ENCODE data around the gene SLC48A1. TPM values are rescaled to one million over a fixed set of nuclear protein-coding genes. Genes with fewer than 3 reads are reported as not detected.

The SLC48A1 gene
- total RNA-seq = 7.3 and 10.3 TPM in 2 replicates

DNA sequence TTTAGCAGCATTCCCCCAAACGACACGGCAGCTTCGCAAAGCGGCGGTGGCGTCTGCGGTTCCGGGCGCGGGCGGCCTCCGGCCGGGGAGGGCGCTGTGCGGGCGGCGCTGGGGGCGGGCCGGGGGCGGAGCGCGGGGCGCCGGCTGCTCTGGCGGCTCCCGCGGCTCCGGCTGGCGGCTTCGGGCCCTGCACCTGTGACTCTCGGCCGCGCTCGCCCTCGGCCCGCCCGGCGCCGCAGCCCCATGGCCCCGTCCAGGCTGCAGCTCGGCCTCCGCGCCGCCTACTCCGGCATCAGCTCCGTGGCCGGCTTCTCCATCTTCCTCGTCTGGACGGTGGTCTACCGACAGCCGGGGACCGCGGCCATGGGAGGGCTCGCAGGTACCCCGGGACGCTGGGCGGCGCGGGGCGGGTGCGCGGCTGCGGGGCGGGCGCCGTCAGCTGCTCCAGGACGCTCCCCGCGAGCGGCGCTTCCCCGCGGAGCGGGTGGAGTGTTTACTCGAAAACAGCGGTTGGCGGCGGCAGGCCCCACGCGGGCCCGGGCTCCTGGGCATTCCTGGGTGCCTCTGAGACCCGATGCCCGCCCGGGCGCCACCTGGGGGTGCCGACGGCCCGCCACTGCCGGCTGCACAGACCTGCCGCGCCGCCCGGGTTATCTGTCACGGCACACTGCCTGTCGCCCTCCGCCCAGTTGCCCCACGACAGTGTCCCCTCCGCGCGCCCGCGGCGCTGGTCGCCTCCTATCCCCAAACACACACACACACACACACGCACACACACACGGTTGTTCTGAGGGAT is at the start of gene SLC48A1:
Gene SLC48A1, plus strand, starts transcription at position 177 of the 796 bp plus-strand sequence. Its CDS starts 67 bp downstream, at position 244.
- Histone ChIP-seq H3K36me3 (ENCODE audit: control insufficient read depth, insufficient read depth, low read length) (no peaks in the 10 kb centered on the region), H3K4me3 (ENCODE audit: low read depth, low read length) (peak within 1 kb of the TSS; percentile 55), H3K27me3 (ENCODE audit: control insufficient read depth, insufficient read depth, low read length) (no peaks in the 10 kb centered on the region)
- peak; percentile 43 for TF ChIP-seq CTCF (IDR thresholded peaks at IDR 0.05; ENCODE audit: insufficient read depth, low read length, severe bottlenecking)
- DNase-seq (ENCODE audit: low read depth) = no peak
- FAIRE-seq = no peak

DNA sequence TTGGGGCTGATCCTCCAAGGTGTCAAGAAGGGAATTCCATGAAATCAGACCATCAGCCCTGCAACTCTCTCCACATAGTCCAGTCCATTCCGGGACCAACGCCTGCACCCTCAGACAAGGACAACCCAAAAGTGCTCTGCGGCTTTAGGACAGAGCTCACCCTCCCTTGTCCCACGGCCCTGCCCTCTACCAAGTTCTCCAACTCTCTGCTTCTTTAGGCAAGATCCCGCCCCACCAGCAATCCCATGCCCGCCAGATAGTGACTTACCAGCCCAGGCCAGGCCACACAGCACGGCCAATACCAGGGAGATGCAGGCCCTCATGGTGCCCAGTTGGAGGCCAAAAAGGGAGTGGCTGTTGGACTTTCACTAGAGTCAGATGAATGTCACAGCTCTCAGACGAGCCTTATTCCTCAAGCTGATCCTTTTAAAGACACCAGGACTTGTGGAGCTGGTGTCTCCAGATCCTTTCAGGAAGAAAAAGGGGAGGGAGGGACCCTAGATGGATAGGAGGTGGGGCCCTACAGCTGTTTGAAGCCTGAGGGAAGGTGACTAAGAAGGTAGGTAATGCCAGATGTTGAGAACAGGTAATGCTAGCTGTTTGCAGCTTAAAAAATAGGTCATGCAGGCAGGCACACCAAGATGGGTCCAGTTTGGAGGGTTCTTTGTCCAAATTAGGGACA is 47.8 kb upstream of the SLC48A1 start, which contains the start of gene ENDOU:
Gene ENDOU, minus strand, starts transcription at position 400 of the 682 bp plus-strand sequence. Its CDS starts 77 bp downstream, at position 323.
- Histone ChIP-seq H3K4me3 (ENCODE audit: low read depth, low read length) (no peak within 1 kb of the TSS), H3K27me3 (ENCODE audit: control insufficient read depth, insufficient read depth, low read length) (no peaks in the 10 kb centered on the region), H3K36me3 (ENCODE audit: control insufficient read depth, insufficient read depth, low read length) (no peaks in the 10 kb centered on the region)
- TF ChIP-seq CTCF (IDR thresholded peaks at IDR 0.05; ENCODE audit: insufficient read depth, low read length, severe bottlenecking) = no peak
- DNase-seq (ENCODE audit: low read depth) (peak; percentile 50), FAIRE-seq (peak; percentile 85)

- H3K4me3 ChIP-seq (ENCODE audit: low read depth, low read length) = no peak overlapping the region
- H3K27me3 ChIP-seq (ENCODE audit: control insufficient read depth, insufficient read depth, low read length) = no peaks in the 10 kb centered on the region
- FAIRE-seq = no peak
- TF ChIP-seq CTCF (IDR thresholded peaks at IDR 0.05; ENCODE audit: insufficient read depth, low read length, severe bottlenecking) = no peak
- H3K36me3 ChIP-seq (ENCODE audit: control insufficient read depth, insufficient read depth, low read length) = no peaks in the 10 kb centered on the region
- DNase-seq (ENCODE audit: low read depth) = peak; percentile 35
These were observed 47.1 kb upstream of the SLC48A1 start for GRCh38 chr12:47725893-47726292.

DNA sequence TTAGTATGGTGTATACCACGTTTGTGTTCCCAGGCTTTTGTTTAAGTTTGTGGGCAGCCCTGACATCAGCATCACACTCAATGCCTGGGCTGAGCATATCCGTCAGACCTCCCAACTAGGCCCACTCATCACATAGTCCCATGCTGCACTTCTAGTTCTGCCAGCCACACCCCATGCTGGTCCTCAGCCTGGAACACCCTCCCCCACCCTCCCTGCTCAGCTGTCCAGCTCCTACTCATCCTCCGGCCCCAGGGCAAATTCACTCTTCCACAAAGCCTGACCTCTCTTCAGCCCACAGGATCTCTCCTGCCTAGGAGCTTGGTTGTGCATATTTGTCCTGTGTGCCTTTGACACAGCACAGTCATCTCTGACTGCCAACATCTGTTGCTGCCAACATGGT is 43.8 kb upstream of the SLC48A1 start:
- DNase-seq (ENCODE audit: low read depth) = no peak
- Histone ChIP-seq H3K4me3 (ENCODE audit: low read depth, low read length) (no peak overlapping the region), H3K36me3 (ENCODE audit: control insufficient read depth, insufficient read depth, low read length) (no peaks in the 10 kb centered on the region), H3K27me3 (ENCODE audit: control insufficient read depth, insufficient read depth, low read length) (no peaks in the 10 kb centered on the region)
- no peak for TF ChIP-seq CTCF (IDR thresholded peaks at IDR 0.05; ENCODE audit: insufficient read depth, low read length, severe bottlenecking)
- FAIRE-seq = no peak

GRCh38 chr12:47730341-47730744 is 42.7 kb upstream of the SLC48A1 start:
- no peak for FAIRE-seq
- no peak for DNase-seq (ENCODE audit: low read depth)
- Histone ChIP-seq H3K36me3 (ENCODE audit: control insufficient read depth, insufficient read depth, low read length) (no peaks in the 10 kb centered on the region), H3K4me3 (ENCODE audit: low read depth, low read length) (no peak overlapping the region), H3K27me3 (ENCODE audit: control insufficient read depth, insufficient read depth, low read length) (no peaks in the 10 kb centered on the region)
- TF ChIP-seq CTCF (IDR thresholded peaks at IDR 0.05; ENCODE audit: insufficient read depth, low read length, severe bottlenecking) = no peak

All from bronchial epithelial cell (primary cell).